Duodenal mucosa (tissue), 2 donors: ENCODE data around the gene MYLIP.
"Not testable (repeated sequence)": the region's sequence is repeated elsewhere in the genome, so short reads cannot be mapped to it uniquely, and the experiment has no call there.

Source experiments
- H3K27ac ChIP-seq: one replicate; pipeline ENCODE4 v1.7.0; 2013; ENCODE audit warnings: low read depth, low read length
- H3K27me3 ChIP-seq, 2 donors: one replicate each; pipeline ENCODE4 v1.7.0; 2013; ENCODE audit warnings: low read length in 2 of 2, control low read depth in 1 of 2; ENCODE audit not compliant: insufficient read depth in 2 of 2, control insufficient read depth in 1 of 2
- H3K36me3 ChIP-seq, 2 donors: one replicate each; pipeline ENCODE4 v1.7.0; 2013; ENCODE audit warnings: low read length in 2 of 2, control low read depth in 1 of 2; ENCODE audit not compliant: insufficient read depth in 2 of 2, control insufficient read depth in 1 of 2
- H3K4me1 ChIP-seq, 2 donors: one replicate each; pipeline ENCODE4 v1.7.0; 2013; ENCODE audit warnings: low read length in 2 of 2, control low read depth in 1 of 2; ENCODE audit not compliant: insufficient read depth in 2 of 2, control insufficient read depth in 1 of 2
- H3K4me3 ChIP-seq, 2 donors: one replicate each; pipeline ENCODE4 v1.7.0; 2013; ENCODE audit warnings: low read length in 2 of 2, low read depth in 1 of 2
- H3K9ac ChIP-seq, 2 donors: one replicate each; pipeline ENCODE4 v1.7.0; 2013; ENCODE audit warnings: low read length in 2 of 2, low read depth in 1 of 2
- H3K9me3 ChIP-seq, 2 donors: one replicate each; pipeline ENCODE4 v1.7.0; 2013; ENCODE audit warnings: low read length in 2 of 2, control low read depth in 1 of 2; ENCODE audit not compliant: control insufficient read depth in 1 of 2

Gene MYLIP

DNA sequence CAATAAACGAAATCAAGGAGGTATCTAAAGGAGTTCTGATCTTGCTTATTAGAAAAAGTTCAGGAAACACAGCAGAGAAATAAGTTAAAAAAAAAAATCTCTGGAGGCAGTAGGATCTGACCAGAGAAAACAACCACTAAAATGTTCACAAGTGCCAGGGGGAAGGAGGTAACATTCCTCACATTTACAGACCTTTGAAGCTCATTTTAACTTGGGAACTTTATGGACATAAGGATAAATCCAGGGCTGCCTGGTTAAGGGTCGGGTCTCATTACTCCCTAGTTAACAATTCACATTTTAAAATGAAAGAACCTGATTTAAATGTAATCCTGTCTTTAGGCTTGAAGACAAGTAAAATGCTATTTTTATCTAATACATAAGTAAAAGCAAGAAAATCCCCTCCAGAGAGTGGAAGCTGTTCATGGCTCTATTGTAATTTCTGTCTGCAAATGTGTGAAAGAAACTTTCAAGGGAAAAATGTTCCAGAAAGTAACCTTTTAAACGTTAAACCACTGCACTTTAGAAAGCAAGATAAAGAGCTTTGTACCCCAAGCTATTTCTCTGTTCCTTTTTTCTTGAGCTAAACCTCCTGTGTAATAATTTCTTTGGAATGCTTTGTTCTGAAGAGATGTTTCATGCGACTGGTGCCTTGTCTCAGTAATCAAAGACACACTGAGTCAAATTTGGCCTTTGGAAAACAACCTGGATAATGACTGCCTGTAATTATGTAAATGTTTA, 38.2 kb downstream of the MYLIP start:
- no peak overlapping the region for H3K4me3 ChIP-seq
- no peak overlapping the region for H3K9ac ChIP-seq
- peaks cover 0 to 4% of the 10 kb centered on the region in 2 donors for H3K27me3 ChIP-seq
- no peaks in the 10 kb centered on the region for H3K9me3 ChIP-seq
- no peak overlapping the region for H3K27ac ChIP-seq
- H3K36me3 ChIP-seq = no peaks in the 10 kb centered on the region
- no peaks in the 10 kb centered on the region for H3K4me1 ChIP-seq

DNA sequence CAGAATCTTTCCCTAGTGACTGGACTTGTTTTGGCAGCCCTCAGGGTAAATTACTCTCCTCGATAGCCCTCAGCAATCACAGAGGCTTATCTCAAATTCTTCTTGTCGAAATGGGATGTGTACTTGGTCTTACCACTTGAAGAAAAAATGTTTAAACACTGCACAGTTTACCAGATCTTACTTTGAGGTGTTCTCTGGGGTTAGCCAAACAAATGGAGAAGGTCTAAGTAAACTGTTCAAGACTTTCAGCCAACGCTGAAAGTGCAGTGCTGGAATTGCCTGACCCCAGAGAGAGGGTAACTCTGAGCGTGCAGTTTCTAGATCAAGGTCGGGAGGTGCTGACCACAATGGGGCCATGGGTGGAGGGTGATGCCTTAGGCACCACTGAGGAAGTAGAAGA, 39.2 kb downstream of the MYLIP start:
- Histone ChIP-seq H3K27ac (no peak overlapping the region), H3K9me3 (no peaks in the 10 kb centered on the region), H3K4me3 (no peak overlapping the region), H3K36me3 (no peaks in the 10 kb centered on the region), H3K4me1 (no peaks in the 10 kb centered on the region), H3K9ac (no peak overlapping the region), H3K27me3 (peaks cover 0 to 4% of the 10 kb centered on the region in 2 donors)

DNA sequence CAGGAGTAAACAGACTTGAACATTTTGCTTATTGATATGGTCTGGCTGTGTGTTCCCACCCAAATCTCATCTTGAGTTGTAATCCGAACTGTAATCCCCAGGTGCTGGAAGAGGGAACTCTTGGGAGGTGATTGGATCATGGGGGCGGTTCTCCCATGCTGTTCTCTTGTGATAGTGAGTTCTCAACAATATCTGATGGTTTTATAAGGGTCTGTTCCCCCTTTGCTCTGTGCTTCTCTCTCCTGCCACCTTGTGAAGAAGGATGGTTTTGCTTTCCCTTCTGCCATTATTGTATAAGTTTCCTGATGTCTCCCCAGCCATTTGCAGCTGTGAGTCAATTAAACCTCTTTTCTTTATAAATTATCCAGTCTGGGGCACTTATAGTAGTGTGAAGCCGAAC, 40.0 kb downstream of the MYLIP start:
- Histone ChIP-seq H3K4me1 (peaks cover 0 to 3% of the 10 kb centered on the region in 2 donors), H3K36me3 (no peaks in the 10 kb centered on the region), H3K27me3 (peaks cover 0 to 4% of the 10 kb centered on the region in 2 donors), H3K9me3 (no peaks in the 10 kb centered on the region), H3K27ac (no peak overlapping the region), H3K9ac (no peak overlapping the region), H3K4me3 (no peak overlapping the region)

DNA sequence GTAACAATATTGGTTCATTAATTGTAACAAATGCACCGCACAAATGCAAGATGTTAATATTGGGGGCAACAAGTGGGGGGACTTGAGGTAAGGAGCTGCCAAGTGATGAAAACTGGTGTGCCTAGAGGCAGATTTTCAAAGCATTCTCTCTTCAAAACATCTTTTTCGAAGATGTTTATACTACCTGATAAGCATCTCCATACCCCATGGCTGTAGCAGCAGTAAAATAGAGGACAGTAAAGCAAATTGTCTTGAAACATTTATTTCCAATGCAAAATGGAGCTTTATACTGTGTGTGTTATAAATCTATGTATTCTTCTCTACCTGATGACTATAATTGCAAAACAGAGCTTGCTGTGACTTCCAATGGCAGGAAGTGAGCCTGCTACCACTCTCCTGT, 42.5 kb downstream of the MYLIP start:
- H3K36me3 ChIP-seq = no peaks in the 10 kb centered on the region
- H3K4me1 ChIP-seq = peaks cover 0 to 10% of the 10 kb centered on the region in 2 donors
- no peak overlapping the region for H3K4me3 ChIP-seq
- no peaks in the 10 kb centered on the region for H3K27me3 ChIP-seq
- no peak overlapping the region for H3K27ac ChIP-seq
- no peak overlapping the region for H3K9ac ChIP-seq
- no peaks in the 10 kb centered on the region for H3K9me3 ChIP-seq

DNA sequence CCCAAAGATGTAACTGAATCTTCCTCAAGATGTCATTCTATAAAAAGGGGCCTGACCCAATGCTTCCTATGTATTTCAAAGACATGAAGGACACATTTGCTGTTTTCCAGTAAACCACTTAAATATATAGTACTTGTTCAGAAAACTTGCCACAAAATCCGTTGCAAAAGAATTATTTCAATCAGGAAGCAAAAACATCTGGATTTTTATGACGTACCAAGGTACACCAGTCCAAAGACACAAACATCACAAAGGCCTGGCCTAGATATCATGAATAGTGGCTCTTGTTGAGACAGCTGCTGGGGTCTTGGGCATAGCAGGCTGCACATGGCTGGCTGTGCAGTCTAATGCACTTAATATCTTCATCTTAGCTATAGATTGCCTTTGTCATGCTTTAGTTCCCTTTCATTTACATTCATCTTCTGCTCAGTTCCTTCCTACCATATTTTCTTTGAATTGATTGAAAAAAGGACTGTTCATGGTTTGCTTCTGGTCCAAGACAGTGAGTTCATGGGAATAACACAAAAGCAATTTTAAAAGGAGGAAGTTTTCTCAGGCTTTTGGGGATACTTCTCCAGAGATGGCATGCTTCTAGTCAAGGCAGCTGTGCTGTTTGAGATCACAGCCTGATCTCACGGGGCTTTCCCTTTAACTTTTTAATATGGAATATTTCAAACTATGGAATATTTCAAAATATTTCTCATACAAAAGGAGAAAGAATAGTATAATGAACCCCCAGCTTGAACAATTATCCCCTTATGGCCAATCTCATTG, 44.5 kb downstream of the MYLIP start:
- no peaks in the 10 kb centered on the region for H3K9me3 ChIP-seq
- H3K4me1 ChIP-seq = peaks cover 0 to 10% of the 10 kb centered on the region in 2 donors
- no peak overlapping the region for H3K27ac ChIP-seq
- no peaks in the 10 kb centered on the region for H3K36me3 ChIP-seq
- H3K27me3 ChIP-seq = no peaks in the 10 kb centered on the region
- H3K9ac ChIP-seq = no peak overlapping the region
- no peak overlapping the region for H3K4me3 ChIP-seq

DNA sequence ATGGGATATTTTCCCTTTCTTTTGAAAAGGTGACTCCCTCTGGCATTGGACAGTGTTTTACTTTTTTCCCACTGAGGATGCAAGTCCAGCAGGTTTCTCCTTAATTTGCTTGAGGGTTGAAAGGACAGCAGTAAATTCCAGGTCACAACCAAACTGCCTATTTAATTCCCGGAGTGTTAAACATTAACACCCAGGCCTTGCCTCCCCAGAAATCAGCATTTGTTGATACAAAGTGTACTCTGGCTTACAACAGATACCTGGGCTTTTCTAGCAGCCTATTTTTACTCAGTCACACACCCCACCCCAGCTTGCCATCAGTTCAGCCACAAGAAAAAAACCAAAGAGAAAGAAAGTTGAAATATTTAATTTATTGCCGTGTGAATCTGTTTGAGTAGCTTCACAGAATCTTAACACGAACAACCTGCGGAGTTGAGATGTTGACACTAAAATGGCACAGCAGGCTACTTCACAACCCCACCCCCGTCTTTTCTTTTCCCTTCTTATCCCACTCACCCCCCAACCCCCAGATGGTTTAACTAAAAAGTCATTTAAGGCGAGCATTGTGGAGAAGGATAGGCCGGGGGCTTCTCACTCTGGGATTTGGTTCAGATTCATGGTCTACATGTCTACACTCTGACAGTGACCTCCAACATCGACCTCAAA, 45.7 kb downstream of the MYLIP start:
- Histone ChIP-seq H3K9ac (no peak overlapping the region), H3K9me3 (no peaks in the 10 kb centered on the region), H3K36me3 (no peaks in the 10 kb centered on the region), H3K27me3 (no peaks in the 10 kb centered on the region), H3K4me3 (no peak overlapping the region), H3K4me1 (peaks cover 0 to 13% of the 10 kb centered on the region in 2 donors), H3K27ac (no peak overlapping the region)

DNA sequence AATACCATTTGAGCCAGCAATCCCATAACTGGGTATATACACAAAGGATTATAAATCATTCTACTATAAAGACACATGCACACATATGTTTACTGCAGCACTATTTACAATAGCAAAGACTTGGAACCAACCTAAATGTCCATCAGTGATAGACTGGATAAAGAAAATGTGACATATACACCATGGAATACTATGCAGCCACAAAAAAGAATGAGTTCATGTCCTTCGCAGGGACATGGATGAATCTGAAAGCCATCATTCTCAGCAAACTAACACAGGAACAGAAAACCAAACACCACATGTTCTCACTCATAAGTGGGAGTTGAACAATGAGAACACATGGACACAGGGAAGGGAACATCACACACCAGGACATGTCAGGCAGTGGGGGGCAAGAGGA, 47.7 kb downstream of the MYLIP start:
- H3K9me3 ChIP-seq, H3K4me3 ChIP-seq, H3K9ac ChIP-seq, H3K27ac ChIP-seq, H3K36me3 ChIP-seq, H3K27me3 ChIP-seq: not testable (repeated sequence)
- H3K4me1 ChIP-seq = peaks cover 0 to 13% of the 10 kb centered on the region in 2 donors

DNA sequence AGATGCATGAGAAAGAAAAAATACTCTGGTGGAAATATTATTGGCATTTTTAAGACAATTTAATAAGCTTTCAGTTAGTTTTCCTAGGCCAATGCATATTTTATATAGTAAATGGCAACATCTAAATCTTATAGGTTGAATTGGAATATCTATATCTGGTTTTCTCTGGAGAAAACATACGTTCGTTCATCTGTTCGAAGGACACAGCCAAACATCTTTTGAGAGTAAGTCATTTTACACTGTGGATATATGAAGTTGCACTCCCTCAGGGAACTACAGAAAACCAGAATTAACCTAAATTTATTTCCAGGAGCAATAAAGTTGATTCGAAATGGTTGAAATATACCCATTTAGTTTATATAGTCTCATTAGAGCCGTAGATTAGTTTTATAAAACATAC, 49.0 kb downstream of the MYLIP start:
- Histone ChIP-seq H3K36me3 (no peaks in the 10 kb centered on the region), H3K9ac (no peak overlapping the region), H3K4me1 (peaks cover 0 to 14% of the 10 kb centered on the region in 2 donors), H3K27ac (no peak overlapping the region), H3K27me3 (no peaks in the 10 kb centered on the region), H3K9me3 (no peaks in the 10 kb centered on the region), H3K4me3 (peak overlapping the region in 1 of 2 donors; percentile 13)

DNA sequence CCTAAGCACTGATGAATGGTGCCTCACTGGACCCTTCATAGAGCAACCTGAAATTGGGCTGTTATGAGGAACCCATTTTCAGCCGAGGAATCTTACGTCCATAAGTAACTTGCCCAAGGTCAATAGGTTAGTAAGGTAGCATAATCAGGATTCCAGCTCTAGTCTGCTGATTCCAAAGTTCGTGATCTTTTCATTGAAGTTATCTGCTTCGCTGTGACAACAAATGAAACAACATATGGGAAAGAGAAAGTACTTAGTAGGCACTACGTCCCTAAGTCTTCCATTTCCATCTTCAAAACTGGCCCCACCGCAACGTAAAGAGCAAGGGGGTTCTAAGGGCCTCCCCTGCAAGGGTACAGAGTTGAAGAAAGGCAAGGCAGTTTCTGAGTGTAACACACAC, 49.5 kb downstream of the MYLIP start:
- no peaks in the 10 kb centered on the region for H3K27me3 ChIP-seq
- no peak overlapping the region for H3K9ac ChIP-seq
- H3K4me1 ChIP-seq = peaks cover 2 to 16% of the 10 kb centered on the region in 2 donors
- no peaks in the 10 kb centered on the region for H3K9me3 ChIP-seq
- peak overlapping the region; percentile 13 to 28 for H3K4me3 ChIP-seq
- no peaks in the 10 kb centered on the region for H3K36me3 ChIP-seq
- H3K27ac ChIP-seq = no peak overlapping the region

DNA sequence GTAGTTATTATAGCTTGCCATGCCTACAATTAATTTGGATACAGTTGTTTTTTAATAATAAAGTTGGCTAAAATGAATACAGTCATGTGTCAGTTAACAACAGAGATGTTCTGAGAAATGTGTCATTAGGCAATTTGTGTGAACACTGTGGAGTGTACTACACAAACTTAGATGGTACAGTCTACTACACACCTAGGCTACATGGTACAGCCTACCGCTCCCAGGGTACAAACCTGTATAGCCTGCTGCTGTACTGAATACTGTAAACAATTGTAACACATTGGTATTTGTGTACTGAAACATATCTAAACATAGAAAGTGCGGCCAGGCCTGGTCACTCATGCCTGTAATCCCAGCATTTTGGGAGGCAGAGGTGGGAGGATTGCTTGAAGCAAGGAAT, 50.2 kb downstream of the MYLIP start:
- Histone ChIP-seq H3K27me3 (no peaks in the 10 kb centered on the region), H3K4me3 (no peak overlapping the region), H3K9me3 (no peaks in the 10 kb centered on the region), H3K9ac (no peak overlapping the region), H3K36me3 (no peaks in the 10 kb centered on the region), H3K4me1 (peaks cover 4 to 22% of the 10 kb centered on the region in 2 donors), H3K27ac (no peak overlapping the region)
